ENCODE data around the gene ULK4.

The ULK4 gene

DNA sequence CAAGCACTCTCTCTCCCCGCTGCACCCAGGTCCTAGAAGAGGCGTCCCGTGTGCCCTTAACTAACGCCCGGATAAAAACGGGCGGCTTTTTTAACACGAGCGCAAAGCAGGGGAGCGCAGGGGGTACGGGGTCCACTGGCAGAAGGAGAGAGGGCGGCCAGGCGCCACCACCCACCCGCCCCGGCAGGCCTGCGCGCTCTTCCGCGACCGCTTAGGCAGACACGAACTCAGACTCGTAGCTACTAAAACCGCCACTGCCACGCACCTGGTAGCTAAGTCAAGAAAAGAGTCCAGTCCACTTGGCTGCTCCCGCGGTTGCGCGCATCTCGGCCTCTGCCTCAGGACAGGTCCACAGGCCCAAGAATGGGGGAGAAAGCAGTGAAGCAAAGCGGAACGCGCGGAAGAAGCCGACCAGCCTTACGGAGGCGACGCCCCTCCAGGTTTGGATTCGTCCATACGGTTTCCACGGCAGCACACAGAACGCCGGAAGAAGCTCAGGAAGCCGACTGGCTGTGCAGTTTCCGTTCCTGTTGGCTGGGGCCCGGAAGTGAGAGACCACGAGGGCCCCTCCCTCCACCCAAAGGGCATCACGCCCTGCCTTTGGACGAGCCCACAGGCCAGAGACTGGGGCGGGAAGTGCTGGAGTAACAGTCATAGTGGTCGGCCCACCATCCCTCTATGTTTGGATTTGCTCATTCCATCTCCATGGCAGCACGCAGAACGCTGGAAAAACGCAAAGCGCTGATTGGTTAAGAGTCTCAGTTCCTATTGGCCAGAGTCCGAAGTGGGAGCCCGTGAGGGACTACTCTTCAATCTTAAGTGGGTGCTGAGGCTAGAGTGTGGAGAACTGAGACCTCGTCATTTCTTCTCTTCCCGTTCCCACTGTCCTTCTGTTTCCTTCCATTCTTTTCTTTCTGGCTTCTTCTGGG lies at the start of gene ULK4 (continued):
- TF ChIP-seq GLI4 (tag by site-specific recombination; IDR thresholded peaks at IDR 0.05) (no peak), OSR2 (tag by site-specific recombination; IDR thresholded peaks at IDR 0.05) (peak; percentile 80), FEZF1 (tag by site-specific recombination; IDR thresholded peaks at IDR 0.05) (0 out of 2 replicates have a peak, but pooled peaks have one; percentile 37), ZNF629 (tag by site-specific recombination; IDR thresholded peaks at IDR 0.05) (peak; percentile 71), KLF10 (tag by site-specific recombination; IDR thresholded peaks at IDR 0.05) (peak; percentile 81; the same call in 1 of the 2 replicates), ZNF76 (tag by site-specific recombination; IDR thresholded peaks at IDR 0.05; ENCODE audit: borderline replicate concordance, low read depth) (peak; percentile 52; the same call in 1 of the 2 replicates), ZNF639 (tag by site-specific recombination; IDR thresholded peaks at IDR 0.05) (0 out of 2 replicates have a peak, but pooled peaks have one; percentile 17), TRIM28 (IDR thresholded peaks at IDR 0.05; ENCODE audit: borderline replicate concordance, low read length) (peak; percentile 66; the same call in 1 of the 2 replicates), PRDM10 (tag by site-specific recombination; IDR thresholded peaks at IDR 0.05) (peak; percentile 99), ZNF366 (tag by site-specific recombination; conservative IDR thresholded peaks at IDR 0.05) (peak; percentile 21; the same call in 1 of the 2 replicates), ZNF792 (tag by site-specific recombination; IDR thresholded peaks at IDR 0.05) (no peak), ZBTB20 (tag by site-specific recombination; IDR thresholded peaks at IDR 0.05) (peak; percentile 7; the same call in 1 of the 2 replicates), ZNF404 (tag by site-specific recombination; IDR thresholded peaks at IDR 0.05) (no peak), ZNF501 (tag by site-specific recombination; IDR thresholded peaks at IDR 0.05) (peak; percentile 38), KLF1 (tag by site-specific recombination; IDR thresholded peaks at IDR 0.05) (peak; percentile 56), PATZ1 (tag by site-specific recombination; IDR thresholded peaks at IDR 0.05) (peak; percentile 93), ZBTB26 (tag by site-specific recombination; optimal IDR thresholded peaks at IDR 0.05) (peak; percentile 85), GLI2 (tag by site-specific recombination; IDR thresholded peaks at IDR 0.05; ENCODE audit: borderline replicate concordance, low read depth) (no peak), WT1 (tag by site-specific recombination; IDR thresholded peaks at IDR 0.05) (no peak)
- TF ChIP-seq, protein P1, sequence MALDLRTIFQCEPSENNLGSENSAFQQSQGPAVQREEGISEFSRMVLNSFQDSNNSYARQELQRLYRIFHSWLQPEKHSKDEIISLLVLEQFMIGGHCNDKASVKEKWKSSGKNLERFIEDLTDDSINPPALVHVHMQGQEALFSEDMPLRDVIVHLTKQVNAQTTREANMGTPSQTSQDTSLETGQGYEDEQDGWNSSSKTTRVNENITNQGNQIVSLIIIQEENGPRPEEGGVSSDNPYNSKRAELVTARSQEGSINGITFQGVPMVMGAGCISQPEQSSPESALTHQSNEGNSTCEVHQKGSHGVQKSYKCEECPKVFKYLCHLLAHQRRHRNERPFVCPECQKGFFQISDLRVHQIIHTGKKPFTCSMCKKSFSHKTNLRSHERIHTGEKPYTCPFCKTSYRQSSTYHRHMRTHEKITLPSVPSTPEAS (tag by site-specific recombination; IDR thresholded peaks at IDR 0.05): peak; percentile 26; the same call in 1 of the 2 replicates
- TF ChIP-seq, protein P2, sequence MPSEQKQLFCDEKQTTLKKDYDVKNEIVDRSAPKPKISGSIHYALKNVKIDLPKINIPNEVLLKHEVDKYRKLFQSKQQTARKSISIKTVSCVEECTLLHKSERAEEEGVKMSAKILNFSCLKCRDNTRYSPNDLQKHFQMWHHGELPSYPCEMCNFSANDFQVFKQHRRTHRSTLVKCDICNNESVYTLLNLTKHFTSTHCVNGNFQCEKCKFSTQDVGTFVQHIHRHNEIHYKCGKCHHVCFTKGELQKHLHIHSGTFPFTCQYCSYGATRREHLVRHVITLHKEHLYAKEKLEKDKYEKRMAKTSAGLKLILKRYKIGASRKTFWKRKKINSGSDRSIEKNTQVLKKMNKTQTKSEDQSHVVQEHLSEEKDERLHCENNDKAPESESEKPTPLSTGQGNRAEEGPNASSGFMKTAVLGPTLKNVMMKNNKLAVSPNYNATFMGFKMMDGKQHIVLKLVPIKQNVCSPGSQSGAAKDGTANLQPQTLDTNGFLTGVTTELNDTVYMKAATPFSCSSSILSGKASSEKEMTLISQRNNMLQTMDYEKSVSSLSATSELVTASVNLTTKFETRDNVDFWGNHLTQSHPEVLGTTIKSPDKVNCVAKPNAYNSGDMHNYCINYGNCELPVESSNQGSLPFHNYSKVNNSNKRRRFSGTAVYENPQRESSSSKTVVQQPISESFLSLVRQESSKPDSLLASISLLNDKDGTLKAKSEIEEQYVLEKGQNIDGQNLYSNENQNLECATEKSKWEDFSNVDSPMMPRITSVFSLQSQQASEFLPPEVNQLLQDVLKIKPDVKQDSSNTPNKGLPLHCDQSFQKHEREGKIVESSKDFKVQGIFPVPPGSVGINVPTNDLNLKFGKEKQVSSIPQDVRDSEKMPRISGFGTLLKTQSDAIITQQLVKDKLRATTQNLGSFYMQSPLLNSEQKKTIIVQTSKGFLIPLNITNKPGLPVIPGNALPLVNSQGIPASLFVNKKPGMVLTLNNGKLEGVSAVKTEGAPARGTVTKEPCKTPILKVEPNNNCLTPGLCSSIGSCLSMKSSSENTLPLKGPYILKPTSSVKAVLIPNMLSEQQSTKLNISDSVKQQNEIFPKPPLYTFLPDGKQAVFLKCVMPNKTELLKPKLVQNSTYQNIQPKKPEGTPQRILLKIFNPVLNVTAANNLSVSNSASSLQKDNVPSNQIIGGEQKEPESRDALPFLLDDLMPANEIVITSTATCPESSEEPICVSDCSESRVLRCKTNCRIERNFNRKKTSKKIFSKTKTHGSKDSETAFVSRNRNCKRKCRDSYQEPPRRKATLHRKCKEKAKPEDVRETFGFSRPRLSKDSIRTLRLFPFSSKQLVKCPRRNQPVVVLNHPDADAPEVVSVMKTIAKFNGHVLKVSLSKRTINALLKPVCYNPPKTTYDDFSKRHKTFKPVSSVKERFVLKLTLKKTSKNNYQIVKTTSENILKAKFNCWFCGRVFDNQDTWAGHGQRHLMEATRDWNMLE (tag by site-specific recombination; conservative IDR thresholded peaks at IDR 0.05; ENCODE audit: low read depth): peak; percentile 89
